ENCODE measurements around the gene HSFX1. TPM values are rescaled to one million over a fixed set of nuclear protein-coding genes. Genes with fewer than 3 reads are reported as not detected.

Gene HSFX1
- total and polyA plus RNA-seq, 8 donors: 1.2 to 2.7 (median 2.3) TPM

DNA sequence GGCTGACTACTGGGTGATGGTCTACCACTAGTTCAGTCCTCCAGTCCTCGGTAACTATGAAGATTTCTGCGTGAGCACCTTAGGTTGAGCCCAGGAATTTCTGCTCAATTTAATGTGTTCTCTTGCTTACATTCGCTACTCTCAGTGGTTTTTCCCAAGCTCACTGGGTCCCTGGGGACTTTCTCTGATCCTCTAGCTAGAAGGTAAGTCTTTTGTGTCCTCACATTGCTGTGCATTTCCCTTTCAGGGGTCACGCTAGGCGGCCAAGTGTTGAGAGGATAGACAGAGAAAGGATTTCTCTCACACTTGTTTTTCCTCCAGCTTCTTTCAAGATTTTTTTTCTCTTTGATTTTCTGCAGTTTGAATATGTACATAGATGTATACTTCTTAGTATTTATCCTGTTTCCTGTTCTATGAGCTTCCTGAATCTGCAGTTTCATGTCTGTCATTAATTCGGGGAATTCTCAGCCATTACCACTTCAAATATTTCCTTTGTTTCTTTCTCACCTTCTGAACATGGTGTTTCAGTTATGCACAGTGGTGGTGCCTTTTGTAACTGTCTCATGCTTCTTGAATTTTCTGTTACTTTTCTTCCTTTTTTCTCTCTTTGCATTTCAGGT, 25.3 kb downstream of the HSFX1 start:
- no peak for ATAC-seq
- Histone ChIP-seq H3K4me3 (no peak overlapping the region), H3K36me3 (no peaks in the 10 kb centered on the region), H3K4me1 (no peaks in the 10 kb centered on the region), H3K27ac (no peak overlapping the region), H3K27me3 (no peaks in the 10 kb centered on the region), H3K9me3 (no peaks in the 10 kb centered on the region)
- no peak for DNase-seq
- intact Hi-C loops (cut with DNase I): no loop called here
- TF ChIP-seq, protein P1, sequence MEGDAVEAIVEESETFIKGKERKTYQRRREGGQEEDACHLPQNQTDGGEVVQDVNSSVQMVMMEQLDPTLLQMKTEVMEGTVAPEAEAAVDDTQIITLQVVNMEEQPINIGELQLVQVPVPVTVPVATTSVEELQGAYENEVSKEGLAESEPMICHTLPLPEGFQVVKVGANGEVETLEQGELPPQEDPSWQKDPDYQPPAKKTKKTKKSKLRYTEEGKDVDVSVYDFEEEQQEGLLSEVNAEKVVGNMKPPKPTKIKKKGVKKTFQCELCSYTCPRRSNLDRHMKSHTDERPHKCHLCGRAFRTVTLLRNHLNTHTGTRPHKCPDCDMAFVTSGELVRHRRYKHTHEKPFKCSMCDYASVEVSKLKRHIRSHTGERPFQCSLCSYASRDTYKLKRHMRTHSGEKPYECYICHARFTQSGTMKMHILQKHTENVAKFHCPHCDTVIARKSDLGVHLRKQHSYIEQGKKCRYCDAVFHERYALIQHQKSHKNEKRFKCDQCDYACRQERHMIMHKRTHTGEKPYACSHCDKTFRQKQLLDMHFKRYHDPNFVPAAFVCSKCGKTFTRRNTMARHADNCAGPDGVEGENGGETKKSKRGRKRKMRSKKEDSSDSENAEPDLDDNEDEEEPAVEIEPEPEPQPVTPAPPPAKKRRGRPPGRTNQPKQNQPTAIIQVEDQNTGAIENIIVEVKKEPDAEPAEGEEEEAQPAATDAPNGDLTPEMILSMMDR (IDR thresholded peaks at IDR 0.05): no peak

DNA sequence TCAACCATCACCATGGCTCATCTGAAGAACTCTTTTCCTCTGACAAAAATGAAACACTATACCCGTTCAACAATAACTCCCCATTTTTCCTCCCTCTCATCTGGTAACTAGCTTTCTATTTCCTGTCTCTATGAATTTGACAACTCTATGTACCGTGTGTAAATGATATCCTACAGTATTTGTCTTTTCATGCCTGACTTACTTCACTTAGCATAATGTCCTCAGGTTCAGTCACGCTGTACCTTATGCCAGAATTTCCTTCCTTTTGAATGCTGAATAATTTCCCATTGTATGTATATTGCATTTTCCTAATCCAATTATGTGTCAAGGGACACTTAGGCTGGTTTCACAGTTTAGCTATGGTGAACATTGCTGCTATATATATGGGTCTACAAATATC, 26.1 kb downstream of the HSFX1 start:
- no peaks in the 10 kb centered on the region for H3K4me1 ChIP-seq
- TF ChIP-seq, protein P1 (IDR thresholded peaks at IDR 0.05): no peak
- ATAC-seq: no peak

GRCh38 chrX:149803458-149804062, 29.7 kb downstream of the HSFX1 start:
- TF ChIP-seq, protein P1 (IDR thresholded peaks at IDR 0.05): no peak

More for the DNA sequence above, 26.1 kb downstream of the HSFX1 start:
- no peak for DNase-seq
- Histone ChIP-seq H3K9me3 (no peaks in the 10 kb centered on the region), H3K36me3 (no peaks in the 10 kb centered on the region), H3K4me3 (no peak overlapping the region), H3K27ac (no peak overlapping the region), H3K27me3 (no peaks in the 10 kb centered on the region)
- intact Hi-C loops (cut with DNase I): no loop called here

DNA sequence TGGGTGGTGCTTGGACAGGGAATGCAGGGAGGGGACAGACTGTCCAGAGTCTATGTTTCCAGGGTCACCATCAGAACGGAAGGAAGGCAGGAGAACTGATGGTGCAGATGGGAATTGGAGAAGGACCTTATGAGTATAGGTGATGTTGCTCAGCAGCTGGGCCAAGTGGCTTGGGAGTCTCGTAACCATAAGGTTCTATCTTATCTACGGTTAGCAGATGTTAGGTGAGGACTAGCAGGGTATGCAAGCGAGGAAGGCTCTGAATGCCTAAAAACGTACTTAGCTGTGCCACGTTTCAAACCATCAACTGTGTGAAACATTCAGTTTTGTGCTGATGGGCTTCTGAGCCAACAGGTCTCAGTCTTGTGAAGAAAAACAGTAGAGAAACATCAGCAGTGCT, 30.2 kb downstream of the HSFX1 start:
- TF ChIP-seq, protein P1 (IDR thresholded peaks at IDR 0.05): no peak
- ATAC-seq (no peak), DNase-seq (no peak)
- intact Hi-C loops (cut with DNase I): no loop called here
- Histone ChIP-seq H3K9me3 (no peaks in the 10 kb centered on the region), H3K4me1 (no peaks in the 10 kb centered on the region), H3K36me3 (no peaks in the 10 kb centered on the region), H3K27me3 (no peaks in the 10 kb centered on the region), H3K4me3 (no peak overlapping the region), H3K27ac (no peak overlapping the region)

More at GRCh38 chrX:149803458-149804062, 29.7 kb downstream of the HSFX1 start:
- H3K27me3 ChIP-seq: no peaks in the 10 kb centered on the region
- no peak overlapping the region for H3K4me3 ChIP-seq
- no peak for DNase-seq
- no peaks in the 10 kb centered on the region for H3K4me1 ChIP-seq
- H3K36me3 ChIP-seq: no peaks in the 10 kb centered on the region
- ATAC-seq: no peak
- intact Hi-C loops (cut with DNase I): no loop called here
- H3K9me3 ChIP-seq: no peaks in the 10 kb centered on the region
- H3K27ac ChIP-seq: no peak overlapping the region

DNA sequence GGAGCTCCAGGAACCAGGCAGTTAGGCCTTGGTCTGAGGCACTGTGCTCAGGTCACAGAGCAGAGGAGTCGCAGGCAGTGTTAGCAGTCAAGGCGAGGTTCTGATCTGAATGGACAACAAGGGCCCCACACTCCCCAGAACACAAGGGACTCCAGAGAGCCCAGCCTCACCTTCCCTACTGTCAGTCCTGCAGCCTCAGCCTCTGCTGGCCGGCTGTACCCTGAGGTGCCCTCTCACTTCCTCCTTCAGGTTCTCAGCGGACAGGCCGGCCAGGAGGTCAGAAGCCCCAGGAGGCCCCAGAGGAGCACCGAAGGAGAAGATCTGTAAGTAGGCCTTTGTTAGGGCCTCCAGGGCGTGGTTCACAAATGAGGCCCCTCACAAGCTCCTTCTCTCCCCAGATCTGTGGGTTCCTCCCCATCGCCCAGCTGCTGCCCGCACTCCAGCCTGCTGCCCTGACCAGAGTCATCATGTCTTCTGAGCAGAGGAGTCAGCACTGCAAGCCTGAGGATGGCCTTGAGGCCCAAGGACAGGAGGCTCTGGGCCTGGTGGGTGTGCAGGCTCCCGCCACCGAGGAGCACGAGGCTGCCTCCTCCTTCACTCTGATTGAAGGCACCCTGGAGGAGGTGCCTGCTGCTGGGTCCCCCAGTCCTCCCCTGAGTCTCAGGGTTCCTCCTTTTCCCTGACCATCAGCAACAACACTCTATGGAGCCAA, 34.0 kb downstream of the HSFX1 start:
- Histone ChIP-seq H3K27ac (no peak overlapping the region), H3K36me3 (no peaks in the 10 kb centered on the region), H3K9me3 (no peaks in the 10 kb centered on the region), H3K4me1 (no peaks in the 10 kb centered on the region), H3K4me3 (no peak overlapping the region), H3K27me3 (no peaks in the 10 kb centered on the region)
- TF ChIP-seq, protein P1 (IDR thresholded peaks at IDR 0.05): no peak
- ATAC-seq (no peak), DNase-seq (no peak)
- intact Hi-C loops (cut with DNase I): no loop called here

All from left lung (tissue), 10 donors.